Subcutaneous abdominal adipose tissue (tissue), 5 donors: ENCODE results near the gene NRP2.

ENCODE experiments used
- H3K27ac ChIP-seq: one replicate; pipeline ENCODE4 v1.7.0; 2013; ENCODE audit warnings: low read depth, mild to moderate bottlenecking, inconsistent platforms, low read length, moderate library complexity
- H3K27me3 ChIP-seq, 5 donors: one replicate each; pipeline ENCODE4 v1.7.0; 2013; ENCODE audit warnings: low read length in 5 of 5, inconsistent platforms in 1 of 5; ENCODE audit not compliant: control insufficient read depth in 5 of 5, insufficient read depth in 4 of 5
- H3K36me3 ChIP-seq, 5 donors: one replicate each; pipeline ENCODE4 v1.7.0; 2013; ENCODE audit warnings: low read length in 5 of 5; ENCODE audit not compliant: control insufficient read depth in 5 of 5, insufficient read depth in 5 of 5
- H3K4me1 ChIP-seq, 5 donors: one replicate each; pipeline ENCODE4 v1.7.0; 2013; ENCODE audit warnings: low read length in 5 of 5, mild to moderate bottlenecking in 3 of 5, moderate library complexity in 1 of 5; ENCODE audit not compliant: control insufficient read depth in 5 of 5, insufficient read depth in 5 of 5
- H3K4me3 ChIP-seq, 5 donors: one replicate each; pipeline ENCODE4 v1.7.0; 2013; ENCODE audit warnings: low read length in 5 of 5, low read depth in 1 of 5
- H3K9ac ChIP-seq, 5 donors: one replicate each; pipeline ENCODE4 v1.7.0; 2013; ENCODE audit warnings: low read length in 5 of 5, mild to moderate bottlenecking in 4 of 5, moderate library complexity in 3 of 5
- H3K9me3 ChIP-seq, 5 donors: one replicate each; pipeline ENCODE4 v1.7.0; 2013; ENCODE audit warnings: low read length in 5 of 5; ENCODE audit not compliant: control insufficient read depth in 5 of 5
- donor health status: healthy.
- donor health status: healthy.
- donor health status: healthy.
- donor health status: healthy.
- donor health status: healthy.

Gene NRP2, protein sequence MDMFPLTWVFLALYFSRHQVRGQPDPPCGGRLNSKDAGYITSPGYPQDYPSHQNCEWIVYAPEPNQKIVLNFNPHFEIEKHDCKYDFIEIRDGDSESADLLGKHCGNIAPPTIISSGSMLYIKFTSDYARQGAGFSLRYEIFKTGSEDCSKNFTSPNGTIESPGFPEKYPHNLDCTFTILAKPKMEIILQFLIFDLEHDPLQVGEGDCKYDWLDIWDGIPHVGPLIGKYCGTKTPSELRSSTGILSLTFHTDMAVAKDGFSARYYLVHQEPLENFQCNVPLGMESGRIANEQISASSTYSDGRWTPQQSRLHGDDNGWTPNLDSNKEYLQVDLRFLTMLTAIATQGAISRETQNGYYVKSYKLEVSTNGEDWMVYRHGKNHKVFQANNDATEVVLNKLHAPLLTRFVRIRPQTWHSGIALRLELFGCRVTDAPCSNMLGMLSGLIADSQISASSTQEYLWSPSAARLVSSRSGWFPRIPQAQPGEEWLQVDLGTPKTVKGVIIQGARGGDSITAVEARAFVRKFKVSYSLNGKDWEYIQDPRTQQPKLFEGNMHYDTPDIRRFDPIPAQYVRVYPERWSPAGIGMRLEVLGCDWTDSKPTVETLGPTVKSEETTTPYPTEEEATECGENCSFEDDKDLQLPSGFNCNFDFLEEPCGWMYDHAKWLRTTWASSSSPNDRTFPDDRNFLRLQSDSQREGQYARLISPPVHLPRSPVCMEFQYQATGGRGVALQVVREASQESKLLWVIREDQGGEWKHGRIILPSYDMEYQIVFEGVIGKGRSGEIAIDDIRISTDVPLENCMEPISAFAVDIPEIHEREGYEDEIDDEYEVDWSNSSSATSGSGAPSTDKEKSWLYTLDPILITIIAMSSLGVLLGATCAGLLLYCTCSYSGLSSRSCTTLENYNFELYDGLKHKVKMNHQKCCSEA

GRCh38 chr2:205682239-205682970, at the start of gene NRP2:
NRP2 (plus strand) TSS chr2:205682501; CDS start chr2:205683291, 790 bp downstream.
- Histone ChIP-seq H3K27ac (peak within 1 kb of the TSS; percentile 88), H3K9me3 (no peaks in the 10 kb centered on the region), H3K36me3 (no peaks in the 10 kb centered on the region), H3K27me3 (no peaks in the 10 kb centered on the region), H3K4me3 (peak within 1 kb of the TSS; percentile 81 to 87 (median 83)), H3K9ac (peak within 1 kb of the TSS; percentile 71 to 88 (median 77)), H3K4me1 (peaks cover 4 to 67% (median 52%) of the 10 kb centered on the region in 5 donors)

DNA sequence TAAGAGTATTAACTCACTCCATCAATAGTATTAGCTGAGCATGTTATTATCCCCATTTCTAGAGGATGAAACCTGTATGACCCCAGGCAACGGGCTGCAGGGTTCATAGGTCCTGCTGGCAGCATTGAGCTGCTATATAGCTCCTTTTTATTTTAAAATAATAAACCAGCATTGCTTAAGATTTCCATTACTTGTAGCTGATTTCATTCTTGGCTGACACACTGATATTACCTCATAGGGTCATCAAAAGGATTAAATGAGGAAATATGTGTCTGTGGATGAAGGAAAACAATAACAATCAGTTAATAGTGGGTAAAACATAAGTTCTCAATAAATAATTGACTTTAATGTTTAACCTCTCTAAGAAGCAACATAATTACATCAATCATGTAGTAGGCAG, 48.3 kb upstream of the NRP2 start:
- no peaks in the 10 kb centered on the region for H3K36me3 ChIP-seq
- H3K9me3 ChIP-seq = no peaks in the 10 kb centered on the region
- peaks cover 0 to 13% (median 13%) of the 10 kb centered on the region in 5 donors for H3K4me1 ChIP-seq
- H3K27ac ChIP-seq = no peak overlapping the region
- no peak overlapping the region for H3K9ac ChIP-seq
- H3K27me3 ChIP-seq = peaks cover 0 to 2% (median 0%) of the 10 kb centered on the region in 5 donors
- no peak overlapping the region for H3K4me3 ChIP-seq

GRCh38 chr2:205636549-205637319, 45.6 kb upstream of the NRP2 start:
- Histone ChIP-seq H3K27ac (no peak overlapping the region), H3K9me3 (peaks cover 4 to 7% (median 5%) of the 10 kb centered on the region in 5 donors), H3K36me3 (no peaks in the 10 kb centered on the region), H3K9ac (no peak overlapping the region), H3K4me1 (peaks cover 0 to 13% (median 13%) of the 10 kb centered on the region in 5 donors), H3K27me3 (no peaks in the 10 kb centered on the region), H3K4me3 (no peak overlapping the region)

DNA sequence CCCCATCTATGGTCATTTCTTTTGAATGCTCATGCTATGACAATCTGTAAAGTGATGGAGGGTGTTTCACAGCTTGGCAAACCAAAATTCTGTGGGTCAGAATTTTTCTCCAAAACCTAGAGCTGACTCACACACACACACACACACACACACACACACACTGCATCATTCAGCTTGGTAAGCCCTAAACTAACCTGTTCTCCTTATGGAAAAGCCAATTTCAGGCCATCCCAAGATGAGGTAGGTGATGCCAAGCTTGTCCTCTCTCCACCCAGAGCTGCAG, 45.0 kb upstream of the NRP2 start:
- no peak overlapping the region for H3K9ac ChIP-seq
- H3K27ac ChIP-seq = no peak overlapping the region
- H3K27me3 ChIP-seq = no peaks in the 10 kb centered on the region
- peaks cover 0 to 13% (median 13%) of the 10 kb centered on the region in 5 donors for H3K4me1 ChIP-seq
- no peak overlapping the region for H3K4me3 ChIP-seq
- no peaks in the 10 kb centered on the region for H3K36me3 ChIP-seq
- peaks cover 4 to 7% (median 5%) of the 10 kb centered on the region in 5 donors for H3K9me3 ChIP-seq

- Histone ChIP-seq H3K4me1 (peaks cover 0 to 13% (median 13%) of the 10 kb centered on the region in 5 donors), H3K36me3 (no peaks in the 10 kb centered on the region), H3K9ac (no peak overlapping the region), H3K27me3 (no peaks in the 10 kb centered on the region), H3K27ac (no peak overlapping the region), H3K4me3 (no peak overlapping the region), H3K9me3 (peaks cover 4 to 7% (median 5%) of the 10 kb centered on the region in 5 donors)
Observed at GRCh38 chr2:205637779-205638503, 44.4 kb upstream of the NRP2 start.

DNA sequence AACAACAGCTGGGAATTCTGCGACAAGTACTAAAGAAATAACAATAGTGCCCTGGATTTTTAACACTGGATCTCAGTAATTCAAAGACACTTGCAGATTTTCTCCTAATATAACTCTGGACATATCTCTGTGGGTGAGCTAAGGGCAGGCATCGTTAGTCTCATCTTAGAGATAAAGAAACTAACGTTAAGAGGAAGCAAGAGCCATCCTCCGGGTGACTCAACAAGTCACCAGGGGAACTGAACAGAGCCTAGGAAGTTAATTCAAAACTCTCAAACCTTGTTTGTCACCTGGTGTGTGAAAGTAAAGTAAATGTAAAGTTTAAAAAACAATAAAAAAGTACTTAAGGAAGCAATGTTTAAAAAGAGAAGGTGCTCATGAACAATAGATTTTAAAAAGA, 41.6 kb upstream of the NRP2 start:
- Histone ChIP-seq H3K4me3 (no peak overlapping the region), H3K27ac (no peak overlapping the region), H3K9me3 (peaks cover 4 to 7% (median 5%) of the 10 kb centered on the region in 5 donors), H3K36me3 (no peaks in the 10 kb centered on the region), H3K27me3 (peaks cover 0 to 4% (median 0%) of the 10 kb centered on the region in 5 donors), H3K4me1 (no peaks in the 10 kb centered on the region), H3K9ac (no peak overlapping the region)

DNA sequence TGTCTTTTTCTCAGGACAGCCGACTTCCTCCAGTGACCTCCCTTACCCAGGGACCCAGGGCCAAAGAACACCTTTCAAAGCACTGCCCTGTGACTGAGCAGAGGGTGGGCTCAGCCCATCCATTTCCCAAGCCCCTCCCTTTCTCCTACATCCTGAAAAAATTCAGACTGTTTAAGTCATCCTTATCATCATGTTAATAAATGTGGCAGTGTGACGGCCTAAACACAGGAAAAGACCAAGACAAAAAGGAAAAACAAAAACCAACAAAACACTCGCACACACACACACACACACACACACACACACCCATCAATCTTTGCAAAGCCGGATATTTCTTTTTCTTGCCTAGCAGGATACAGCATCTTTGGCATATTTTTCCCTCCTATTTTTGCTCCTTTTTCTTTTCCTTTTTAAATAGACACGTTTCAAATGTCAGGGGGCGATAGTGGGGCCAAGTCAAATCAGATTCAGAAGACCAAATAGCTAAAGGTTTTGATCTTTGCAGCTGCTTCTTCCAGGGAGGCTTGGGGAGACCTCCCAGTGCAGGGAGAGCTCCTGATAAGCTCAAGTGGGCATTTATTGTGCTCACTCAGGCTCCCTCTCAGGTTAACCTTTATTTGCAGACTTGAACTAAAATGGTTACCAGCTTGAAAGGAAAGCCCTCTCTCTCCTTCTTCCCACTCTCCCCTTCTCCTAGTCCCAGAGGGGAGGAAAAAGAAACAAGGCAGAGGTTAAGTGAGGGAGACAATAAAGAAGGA, 39.5 kb upstream of the NRP2 start:
- Histone ChIP-seq H3K4me3 (no peak overlapping the region), H3K27ac (no peak overlapping the region), H3K9me3 (peaks cover 4 to 7% (median 5%) of the 10 kb centered on the region in 5 donors), H3K4me1 (no peaks in the 10 kb centered on the region), H3K27me3 (peaks cover 0 to 4% (median 0%) of the 10 kb centered on the region in 5 donors), H3K36me3 (no peaks in the 10 kb centered on the region), H3K9ac (no peak overlapping the region)

- peaks cover 0 to 4% (median 0%) of the 10 kb centered on the region in 5 donors for H3K27me3 ChIP-seq
- H3K9ac ChIP-seq = no peak overlapping the region
- no peak overlapping the region for H3K27ac ChIP-seq
- H3K9me3 ChIP-seq = peaks cover 4 to 7% (median 5%) of the 10 kb centered on the region in 5 donors
- H3K4me3 ChIP-seq = no peak overlapping the region
- H3K36me3 ChIP-seq = no peaks in the 10 kb centered on the region
- H3K4me1 ChIP-seq = no peaks in the 10 kb centered on the region
Observed at GRCh38 chr2:205643391-205643885, 38.9 kb upstream of the NRP2 start.
